Measurements from ENCODE around the gene PAX2. TPM values are rescaled to one million over a fixed set of nuclear protein-coding genes. Genes with fewer than 3 reads are reported as not detected.

PAX2 gene
- total RNA-seq, 1 donor from 2014 or later = not detected

- H3K9me3 ChIP-seq = no peaks in the 10 kb centered on the region
- H3K4me3 ChIP-seq = peak overlapping the region; percentile 38 to 51
- no peak overlapping the region for H3K27ac ChIP-seq
- DNase-seq (ENCODE audit: low spot score in 2 of 2) = no peak
- peaks cover 16 to 47% of the 10 kb centered on the region in 2 donors for H3K4me1 ChIP-seq
- intact Hi-C loops (cut with DNase I) = no loop called here
- no peak for TF ChIP-seq CTCF (IDR thresholded peaks at IDR 0.05)
- H3K36me3 ChIP-seq = no peaks in the 10 kb centered on the region
- peaks cover 51% of the 10 kb centered on the region for H3K27me3 ChIP-seq
These were observed 2.3 kb downstream of the PAX2 start for GRCh38 chr10:100747456-100748230.

GRCh38 chr10:100748231-100749058, 3.1 kb downstream of the PAX2 start:
- Histone ChIP-seq H3K9me3 (no peaks in the 10 kb centered on the region), H3K27me3 (peaks cover 51% of the 10 kb centered on the region), H3K36me3 (no peaks in the 10 kb centered on the region), H3K4me1 (peaks cover 15 to 45% of the 10 kb centered on the region in 2 donors), H3K27ac (no peak overlapping the region), H3K4me3 (peak overlapping the region; percentile 38 to 51)
- DNase-seq (ENCODE audit: low spot score in 2 of 2) = no peak
- TF ChIP-seq CTCF (IDR thresholded peaks at IDR 0.05) = no peak
- intact Hi-C loops (cut with DNase I) = no loop called here

- Histone ChIP-seq H3K9me3 (no peaks in the 10 kb centered on the region), H3K36me3 (no peaks in the 10 kb centered on the region), H3K4me1 (peaks cover 10 to 40% of the 10 kb centered on the region in 2 donors), H3K4me3 (no peak overlapping the region), H3K27me3 (peaks cover 47% of the 10 kb centered on the region), H3K27ac (no peak overlapping the region)
- no peak for DNase-seq (ENCODE audit: low spot score in 2 of 2)
- no peak for TF ChIP-seq CTCF (IDR thresholded peaks at IDR 0.05)
- intact Hi-C loops (cut with DNase I) = no loop called here
These were observed 3.6 kb downstream of the PAX2 start for GRCh38 chr10:100749059-100749308.

GRCh38 chr10:100749309-100750217, 4.2 kb downstream of the PAX2 start:
- Histone ChIP-seq H3K9me3 (no peaks in the 10 kb centered on the region), H3K36me3 (no peaks in the 10 kb centered on the region), H3K27ac (no peak overlapping the region), H3K4me3 (no peak overlapping the region), H3K4me1 (peaks cover 10 to 35% of the 10 kb centered on the region in 2 donors), H3K27me3 (peaks cover 41% of the 10 kb centered on the region)
- DNase-seq (ENCODE audit: low spot score in 2 of 2) = no peak
- intact Hi-C loops (cut with DNase I) = no loop called here
- TF ChIP-seq CTCF (IDR thresholded peaks at IDR 0.05) = no peak
